Measurements from ENCODE around the gene DIAPH3.

Gene DIAPH3

GRCh38 chr13:59873309-59873708 lies 290.4 kb downstream of the DIAPH3 start:
- DNase-seq (ENCODE audit: low read depth, low spot score): no peak

- DNase-seq (ENCODE audit: low read depth, low spot score): no peak
Measured at GRCh38 chr13:59867867-59868266, 295.9 kb downstream of the DIAPH3 start.

- no peak for DNase-seq (ENCODE audit: low read depth, low spot score)
Measured at GRCh38 chr13:59865398-59865797, 298.3 kb downstream of the DIAPH3 start.

- DNase-seq (ENCODE audit: low read depth, low spot score): no peak
Measured at GRCh38 chr13:59863621-59864020, 300.1 kb downstream of the DIAPH3 start.

- DNase-seq (ENCODE audit: low read depth, low spot score): no peak
Measured at GRCh38 chr13:59861676-59862075, 302.1 kb downstream of the DIAPH3 start.

- DNase-seq (ENCODE audit: low read depth, low spot score): no peak
Measured at GRCh38 chr13:59856281-59856810, 307.4 kb downstream of the DIAPH3 start.

- peak; percentile 12 for DNase-seq (ENCODE audit: low read depth, low spot score)
Measured at GRCh38 chr13:59846845-59847620, 316.7 kb downstream of the DIAPH3 start.

- DNase-seq (ENCODE audit: low read depth, low spot score): no peak
Measured at GRCh38 chr13:59843040-59843439, 320.7 kb downstream of the DIAPH3 start.

GRCh38 chr13:59842507-59842906 lies 321.2 kb downstream of the DIAPH3 start:
- DNase-seq (ENCODE audit: low read depth, low spot score): no peak

GRCh38 chr13:59839186-59839585 lies 324.5 kb downstream of the DIAPH3 start:
- DNase-seq (ENCODE audit: low read depth, low spot score): no peak

GRCh38 chr13:59837101-59837500 lies 326.6 kb downstream of the DIAPH3 start:
- no peak for DNase-seq (ENCODE audit: low read depth, low spot score)

- no peak for DNase-seq (ENCODE audit: low read depth, low spot score)
Measured at GRCh38 chr13:59835569-59835968, 328.2 kb downstream of the DIAPH3 start.

GRCh38 chr13:59834801-59835200 lies 328.9 kb downstream of the DIAPH3 start:
- DNase-seq (ENCODE audit: low read depth, low spot score): no peak

GRCh38 chr13:59829690-59830089 lies 334.0 kb downstream of the DIAPH3 start:
- DNase-seq (ENCODE audit: low read depth, low spot score): no peak

- DNase-seq (ENCODE audit: low read depth, low spot score): no peak
Measured at GRCh38 chr13:59823486-59823885, 340.2 kb downstream of the DIAPH3 start.

- DNase-seq (ENCODE audit: low read depth, low spot score): no peak
Measured at GRCh38 chr13:59809564-59809963, 354.2 kb downstream of the DIAPH3 start.

- DNase-seq (ENCODE audit: low read depth, low spot score): no peak
Measured at GRCh38 chr13:59806801-59807200, 356.9 kb downstream of the DIAPH3 start.

- no peak for DNase-seq (ENCODE audit: low read depth, low spot score)
Measured at GRCh38 chr13:59801107-59801880, 362.4 kb downstream of the DIAPH3 start.

GRCh38 chr13:59793107-59793506 lies 370.6 kb downstream of the DIAPH3 start:
- DNase-seq (ENCODE audit: low read depth, low spot score): no peak

- DNase-seq (ENCODE audit: low read depth, low spot score): no peak
Measured at GRCh38 chr13:59790626-59791025, 373.1 kb downstream of the DIAPH3 start.

GRCh38 chr13:59789558-59789957 lies 374.2 kb downstream of the DIAPH3 start:
- DNase-seq (ENCODE audit: low read depth, low spot score): no peak

GRCh38 chr13:59787679-59788078 lies 376.0 kb downstream of the DIAPH3 start:
- DNase-seq (ENCODE audit: low read depth, low spot score): no peak

GRCh38 chr13:59782696-59783095 lies 381.0 kb downstream of the DIAPH3 start:
- DNase-seq (ENCODE audit: low read depth, low spot score): no peak
